Adipose tissue (tissue), 3 donors: ENCODE results near the gene NTM. TPM values are rescaled to one million over a fixed set of nuclear protein-coding genes. Genes with fewer than 3 reads are reported as not detected.

Experiments used
- H3K27ac ChIP-seq: one replicate; pipeline ENCODE4 v1.5.1; 2013; ENCODE audit warnings: low read depth, low read length
- WGBS, 3 donors: extraction: QIAGEN DNeasy Blood & Tissue Kit; methylation state at CpG; one replicate each; pipeline ENCODE4 v1.1.7; 2013; 5-methylcytosine and 5-hydroxymethylcytosine counted together
- polyA plus RNA-seq, 3 donors: library from polyadenylated mRNA; stranded (reverse); fragments of 200-250 nt; gene quantifications; one replicate each; pipeline ENCODE4 v1.2.3, GENCODE V29; 2013
- donor health status: healthy with polysubstance abuse.
- donor health status: Bipolar disorder and iron deficiency.
- donor health status: healthy.

Gene NTM
- polyA plus RNA-seq, 3 donors: 0.22 to 2.2 (median 1.6) TPM

- WGBS, 3 donors: 87 to 90% (median 88%) methylated on average over 17 of the region's 17 CpGs
- no peak overlapping the region for H3K27ac ChIP-seq
Observed at GRCh38 chr11:131449036-131450019, 78.9 kb downstream of the NTM start.

- 52 to 79% (median 56%) methylated on average over 5 of the region's 5 CpGs for WGBS, 3 donors
Observed at GRCh38 chr11:131454490-131454889, 84.1 kb downstream of the NTM start.

GRCh38 chr11:131454989-131455388, 84.6 kb downstream of the NTM start:
- 79 to 83% (median 83%) methylated on average over 9 of the region's 9 CpGs for WGBS, 3 donors
- no peak overlapping the region for H3K27ac ChIP-seq

More at GRCh38 chr11:131454490-131454889, 84.1 kb downstream of the NTM start:
- no peak overlapping the region for H3K27ac ChIP-seq

DNA sequence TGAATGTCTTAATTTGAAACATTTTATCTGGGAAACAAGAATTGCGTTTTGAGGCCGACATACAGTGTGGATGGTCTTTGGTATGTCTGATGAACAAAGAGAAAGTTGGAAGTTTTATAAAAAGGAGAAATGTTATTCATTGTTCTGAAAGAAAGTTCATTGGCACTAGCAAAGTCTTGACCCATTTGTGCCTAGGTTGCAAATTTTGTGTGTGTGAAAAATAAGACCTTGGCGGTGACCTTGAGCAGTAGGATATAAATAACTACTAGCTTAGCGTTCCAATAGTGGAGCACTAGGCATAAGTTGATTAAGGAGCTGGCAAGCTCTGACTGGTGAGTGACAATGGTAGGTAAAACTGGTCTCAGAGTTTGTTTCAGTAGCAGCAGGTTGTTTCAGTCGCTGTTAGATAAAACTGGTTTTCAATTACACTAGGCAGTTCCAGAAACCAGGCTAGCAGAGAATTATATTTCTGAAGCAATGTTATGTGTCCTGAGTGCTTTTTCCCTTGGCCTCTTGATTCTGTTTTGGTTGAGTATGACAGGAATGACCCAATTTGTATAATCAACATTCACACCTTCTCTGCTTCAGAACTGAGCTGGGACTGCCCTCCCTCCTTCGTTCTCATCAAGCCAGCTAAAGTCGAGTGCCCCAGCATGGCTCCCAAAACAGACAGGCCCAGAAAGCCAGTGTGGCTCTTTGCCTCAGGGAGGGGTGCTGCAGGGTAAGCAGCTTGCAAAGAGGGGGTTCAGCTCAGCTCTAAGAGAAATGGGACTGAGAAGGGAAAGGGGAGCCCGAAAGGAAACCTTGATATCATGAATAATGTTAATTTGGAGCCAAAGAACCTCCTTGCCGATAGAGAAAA, 85.7 kb downstream of the NTM start:
- 64 to 83% (median 79%) methylated on average over 9 of the region's 9 CpGs for whole genome bisulfite sequencing, 3 donors

GRCh38 chr11:131457163-131457562, 86.7 kb downstream of the NTM start:
- H3K27ac ChIP-seq: no peak overlapping the region
- 57 to 72% (median 58%) methylated on average over 3 of the region's 3 CpGs for WGBS, 3 donors

More for the DNA sequence above, 85.7 kb downstream of the NTM start:
- H3K27ac ChIP-seq: no peak overlapping the region

DNA sequence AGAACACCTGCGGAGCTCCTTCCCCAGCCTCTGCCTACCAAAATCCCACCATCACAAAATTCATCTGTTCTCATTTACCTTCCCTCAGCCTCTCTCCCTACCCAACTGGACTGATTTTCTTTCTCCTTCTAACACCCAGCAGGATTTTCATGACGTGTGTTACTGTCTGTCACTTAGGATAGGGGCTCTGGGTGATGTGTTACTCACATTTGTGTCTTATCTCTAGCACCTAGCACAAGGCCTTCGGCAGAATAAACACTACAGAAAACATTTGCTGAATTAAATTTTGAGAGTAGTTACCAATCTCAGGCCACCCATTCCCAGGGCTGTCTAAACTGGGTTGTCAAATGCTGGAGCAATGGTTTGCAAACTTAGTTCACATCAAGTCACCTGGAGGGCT, 88.0 kb downstream of the NTM start:
- H3K27ac ChIP-seq: no peak overlapping the region
- WGBS, 3 donors: 56 to 62% (median 58%) methylated on average over 3 of the region's 3 CpGs

- WGBS, 3 donors: 89 to 93% (median 91%) methylated on average over 2 of the region's 2 CpGs
- no peak overlapping the region for H3K27ac ChIP-seq
Observed at GRCh38 chr11:131460931-131461330, 90.5 kb downstream of the NTM start.

GRCh38 chr11:131462622-131463021, 92.2 kb downstream of the NTM start:
- 75 to 91% (median 79%) methylated on average over 1 of the region's 1 CpG for WGBS, 3 donors

DNA sequence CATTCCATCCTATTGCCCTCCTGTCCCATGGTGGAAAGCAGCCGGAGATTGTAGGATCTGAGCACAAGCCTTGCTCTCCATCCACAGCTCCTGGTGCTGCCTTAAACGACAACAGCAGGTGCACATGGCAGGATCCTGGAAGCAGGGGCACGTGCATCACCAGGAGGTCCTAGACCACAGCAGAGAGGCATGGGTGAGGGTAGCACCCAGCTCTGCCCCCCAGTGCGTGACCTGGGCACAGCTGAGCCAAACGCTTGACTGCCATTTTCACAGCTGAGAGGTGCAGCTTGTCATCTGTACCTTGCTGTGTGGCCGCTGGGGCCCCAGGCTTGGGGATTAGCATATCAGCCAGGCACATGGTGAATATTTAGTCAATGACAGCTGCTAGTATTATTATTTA, 92.7 kb downstream of the NTM start:
- 82 to 94% (median 90%) methylated on average over 6 of the region's 6 CpGs for WGBS, 3 donors
- H3K27ac ChIP-seq: no peak overlapping the region

More at GRCh38 chr11:131462622-131463021, 92.2 kb downstream of the NTM start:
- H3K27ac ChIP-seq: no peak overlapping the region

GRCh38 chr11:131463649-131464425, 93.4 kb downstream of the NTM start:
- H3K27ac ChIP-seq: no peak overlapping the region
- 34 to 50% (median 37%) methylated on average over 23 of the region's 23 CpGs for WGBS, 3 donors

DNA sequence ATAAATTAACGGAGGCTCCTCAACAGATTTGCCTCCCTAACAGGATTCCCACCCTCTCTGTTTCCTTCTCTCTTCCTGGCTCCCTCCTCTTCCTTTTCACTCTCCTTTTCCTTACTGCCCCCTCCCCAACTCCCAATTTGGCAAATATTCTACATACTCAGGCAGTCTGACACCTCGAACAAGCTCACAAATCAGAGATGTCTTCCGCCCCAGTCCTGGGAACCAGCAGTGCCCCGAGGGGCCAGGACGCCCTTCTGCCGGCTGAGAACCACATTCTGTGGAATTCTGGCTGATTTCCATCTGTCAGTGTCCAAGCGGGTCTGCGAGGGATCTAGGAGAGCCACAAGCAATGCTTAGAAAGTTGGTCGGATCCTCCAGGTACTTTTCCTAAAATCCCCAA, 94.0 kb downstream of the NTM start:
- H3K27ac ChIP-seq: no peak overlapping the region
- WGBS, 3 donors: 31 to 58% (median 34%) methylated on average over 9 of the region's 9 CpGs

GRCh38 chr11:131465039-131465438, 94.6 kb downstream of the NTM start:
- WGBS, 3 donors: 90 to 91% (median 90%) methylated on average over 5 of the region's 5 CpGs
- H3K27ac ChIP-seq: no peak overlapping the region

DNA sequence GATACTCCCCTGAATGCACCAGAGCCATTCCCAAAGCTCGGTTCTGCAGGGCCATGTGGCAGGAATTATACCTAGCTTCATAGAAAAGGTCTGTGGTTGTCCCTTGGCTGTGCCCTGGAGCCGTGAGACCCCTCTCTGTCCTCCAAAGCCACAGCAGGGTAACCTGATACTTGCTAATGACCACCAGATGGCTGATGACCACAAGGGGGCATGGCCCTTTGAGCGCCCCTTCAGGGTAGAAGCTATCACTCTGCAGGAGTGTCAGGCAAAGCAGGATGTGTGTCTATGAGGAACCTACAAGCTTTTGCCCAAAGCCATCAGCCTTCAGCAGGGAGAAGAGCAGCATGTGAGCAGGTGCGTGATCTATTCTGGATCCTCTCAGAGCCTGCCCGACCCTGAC, 95.3 kb downstream of the NTM start:
- WGBS, 3 donors: 58 to 64% (median 59%) methylated on average over 5 of the region's 5 CpGs
- H3K27ac ChIP-seq: no peak overlapping the region

GRCh38 chr11:131467645-131468394, 97.4 kb downstream of the NTM start:
- H3K27ac ChIP-seq: no peak overlapping the region
- 45 to 53% (median 45%) methylated on average over 10 of the region's 10 CpGs for WGBS, 3 donors

- H3K27ac ChIP-seq: no peak overlapping the region
- WGBS, 3 donors: 26 to 42% (median 35%) methylated on average over 2 of the region's 2 CpGs
Observed at GRCh38 chr11:131468565-131468964, 98.2 kb downstream of the NTM start.

- WGBS, 3 donors: 50 to 59% (median 52%) methylated on average over 6 of the region's 6 CpGs
- H3K27ac ChIP-seq: no peak overlapping the region
Observed at GRCh38 chr11:131470216-131470925, 100.0 kb downstream of the NTM start.

DNA sequence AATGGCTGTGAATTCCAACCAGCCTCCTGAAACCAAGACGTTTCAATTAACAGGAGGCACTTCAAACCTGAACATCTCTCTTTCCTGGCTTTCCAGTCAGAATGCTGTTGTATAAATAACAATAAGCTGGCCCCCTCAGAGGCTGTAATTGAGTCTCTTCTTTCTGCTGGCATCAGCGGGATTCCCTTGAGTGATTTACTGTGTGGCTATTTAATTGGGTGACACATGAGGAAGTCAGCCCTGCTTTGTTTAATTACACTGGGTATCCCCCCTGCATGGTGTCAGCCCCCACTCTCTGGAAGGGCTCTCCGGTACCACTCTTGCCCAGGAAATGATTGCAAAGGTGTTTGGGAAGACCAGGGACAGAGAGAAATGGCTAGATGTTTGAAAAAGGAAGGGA, 101.6 kb downstream of the NTM start:
- H3K27ac ChIP-seq: no peak overlapping the region
- 25 to 47% (median 27%) methylated on average over 3 of the region's 3 CpGs for WGBS, 3 donors
